ENCODE data around the gene ZSCAN21.
"Not testable (repeated sequence)": the region's sequence is repeated elsewhere in the genome, so short reads cannot be mapped to it uniquely, and the experiment has no call there.

ZSCAN21 gene

DNA sequence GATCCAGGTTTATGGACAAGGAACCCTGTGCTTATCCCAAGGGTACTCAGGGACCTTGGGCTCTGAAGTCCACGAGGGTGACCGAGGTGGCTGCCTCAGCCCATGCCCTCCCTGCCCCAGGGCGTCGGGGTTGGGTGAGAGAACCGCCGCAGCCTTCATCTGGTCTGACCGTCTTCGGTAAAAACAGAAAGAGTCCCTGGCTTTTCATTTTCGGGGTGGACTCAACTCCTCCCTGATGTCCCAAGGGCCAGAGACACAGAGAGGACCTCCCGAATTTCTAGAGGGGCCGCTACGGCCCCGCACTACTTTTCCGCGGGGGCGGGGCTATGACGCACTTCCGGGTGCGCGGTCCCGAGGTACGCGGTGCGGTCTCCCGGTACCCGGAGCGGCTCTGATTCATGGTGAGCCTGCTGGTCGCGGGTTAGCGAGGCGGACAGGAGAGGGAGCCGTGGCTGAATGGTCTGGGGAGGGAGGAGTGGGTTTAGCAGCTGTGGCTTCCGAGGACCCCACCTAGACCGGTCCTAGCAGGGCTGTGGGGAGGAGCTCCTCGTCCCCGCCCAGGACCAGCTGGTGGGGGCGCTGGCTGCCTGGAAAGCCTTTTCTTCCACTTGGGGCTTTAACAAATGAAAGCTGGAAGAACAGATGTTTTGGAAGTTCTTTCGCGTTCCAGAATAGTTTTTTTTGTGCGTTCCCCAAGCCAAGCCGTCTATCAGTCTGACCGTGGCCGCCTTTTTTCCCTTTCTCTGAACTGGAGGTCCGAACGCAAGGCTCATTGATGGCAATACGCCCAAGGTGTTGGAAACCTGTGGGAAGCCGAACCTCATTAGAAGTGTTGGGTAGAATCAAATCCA, at the start of gene ZSCAN21:
Gene ZSCAN21 (plus strand): TSS at position 334 of the 851 bp plus-strand sequence. CDS start 7,233 bp downstream, outside the sequence.
- DNase-seq, result peak; percentile 95

- no peak for DNase-seq
Observed at GRCh38 chr7:100000239-100000638, 49.3 kb upstream of the ZSCAN21 start.

DNA sequence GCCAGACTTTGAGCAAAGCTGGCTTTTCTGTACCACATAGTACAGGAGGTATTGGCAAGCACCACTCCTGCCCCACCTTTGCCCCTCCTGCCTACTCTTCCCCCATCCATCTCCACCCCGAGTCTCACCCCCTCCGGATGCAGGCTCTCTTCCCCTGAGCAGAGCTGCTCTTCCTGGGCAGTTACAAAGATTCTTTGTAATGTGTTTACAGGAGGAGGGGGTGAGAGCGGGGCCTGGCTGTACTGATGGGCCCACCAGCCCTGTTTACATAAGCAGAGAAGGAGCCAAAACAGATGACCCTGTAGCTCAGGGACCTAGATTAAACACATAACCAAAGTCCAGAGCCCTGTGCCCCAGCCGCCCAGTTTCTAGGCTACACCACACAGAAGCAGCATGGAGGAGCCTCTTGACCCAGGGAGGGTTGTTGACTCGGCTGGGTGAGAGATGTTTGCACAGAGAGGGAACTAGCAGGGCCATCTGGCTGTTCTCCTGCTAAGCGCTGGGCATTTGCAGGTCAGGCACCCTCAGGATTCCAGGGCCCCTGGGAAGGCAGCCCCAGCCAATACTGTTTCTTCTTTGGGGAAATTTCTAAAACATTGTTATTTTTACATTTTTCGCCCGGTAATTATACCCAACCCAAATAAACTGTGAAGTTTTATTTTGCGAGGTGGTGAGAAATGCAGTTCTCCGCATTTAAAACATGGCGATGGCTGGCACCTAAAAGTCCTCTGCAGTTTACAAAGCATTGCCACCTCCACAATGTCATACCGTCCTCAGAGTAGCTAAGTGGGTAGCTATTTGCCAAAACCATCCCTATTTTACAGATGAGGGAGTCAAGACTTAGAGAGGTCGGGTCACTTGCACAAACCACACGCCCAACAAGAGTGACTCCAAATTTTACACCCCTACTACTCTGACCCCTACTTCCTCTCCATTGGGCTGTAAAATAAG, 45.6 kb upstream of the ZSCAN21 start:
- DNase-seq, result no peak

DNA sequence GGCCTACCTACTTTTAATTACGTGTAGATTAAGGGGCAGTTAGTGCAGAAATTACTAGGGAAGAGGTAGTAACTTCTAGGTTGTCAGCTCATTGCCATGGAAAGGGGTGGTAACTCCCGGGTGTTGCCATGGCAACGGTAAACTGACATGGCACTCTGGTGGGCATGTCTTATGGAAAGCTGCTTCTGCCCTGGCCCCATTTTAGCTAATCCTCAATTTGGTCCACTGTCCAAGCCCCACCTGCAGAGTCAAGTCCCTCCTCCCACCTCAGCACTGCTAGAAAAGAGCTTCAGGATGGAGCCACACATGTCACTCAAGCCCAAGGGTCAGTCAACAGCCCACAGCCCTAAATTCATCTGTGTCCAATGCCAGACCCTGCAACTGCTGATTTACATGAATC, 41.7 kb upstream of the ZSCAN21 start:
- no peak for DNase-seq

DNA sequence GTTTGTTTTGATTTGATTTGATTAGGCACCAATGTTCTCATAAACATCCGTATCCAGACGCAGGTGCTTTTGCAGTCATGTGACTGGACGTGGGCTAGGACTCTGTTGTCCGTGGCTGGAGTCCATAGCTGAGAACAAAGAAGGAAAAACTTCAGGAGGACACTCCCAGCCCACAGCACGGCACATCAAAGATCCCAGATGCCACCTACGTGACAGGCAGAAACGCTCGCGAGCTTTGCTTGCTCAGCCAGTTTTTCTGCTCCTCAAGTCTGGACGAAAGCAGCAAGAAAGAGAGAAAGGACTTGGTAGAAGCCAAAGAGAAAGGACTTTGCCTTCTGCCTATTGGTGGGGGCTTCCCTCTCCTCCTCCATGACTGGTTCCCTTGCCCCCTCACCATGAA, 41.0 kb upstream of the ZSCAN21 start:
- no peak for DNase-seq

GRCh38 chr7:100009952-100010351, 39.6 kb upstream of the ZSCAN21 start:
- DNase-seq, result not testable (repeated sequence)

- DNase-seq, result no peak
Observed at GRCh38 chr7:100010901-100011300, 38.7 kb upstream of the ZSCAN21 start.

- no peak for DNase-seq
Observed at GRCh38 chr7:100011516-100011915, 38.1 kb upstream of the ZSCAN21 start.

DNA sequence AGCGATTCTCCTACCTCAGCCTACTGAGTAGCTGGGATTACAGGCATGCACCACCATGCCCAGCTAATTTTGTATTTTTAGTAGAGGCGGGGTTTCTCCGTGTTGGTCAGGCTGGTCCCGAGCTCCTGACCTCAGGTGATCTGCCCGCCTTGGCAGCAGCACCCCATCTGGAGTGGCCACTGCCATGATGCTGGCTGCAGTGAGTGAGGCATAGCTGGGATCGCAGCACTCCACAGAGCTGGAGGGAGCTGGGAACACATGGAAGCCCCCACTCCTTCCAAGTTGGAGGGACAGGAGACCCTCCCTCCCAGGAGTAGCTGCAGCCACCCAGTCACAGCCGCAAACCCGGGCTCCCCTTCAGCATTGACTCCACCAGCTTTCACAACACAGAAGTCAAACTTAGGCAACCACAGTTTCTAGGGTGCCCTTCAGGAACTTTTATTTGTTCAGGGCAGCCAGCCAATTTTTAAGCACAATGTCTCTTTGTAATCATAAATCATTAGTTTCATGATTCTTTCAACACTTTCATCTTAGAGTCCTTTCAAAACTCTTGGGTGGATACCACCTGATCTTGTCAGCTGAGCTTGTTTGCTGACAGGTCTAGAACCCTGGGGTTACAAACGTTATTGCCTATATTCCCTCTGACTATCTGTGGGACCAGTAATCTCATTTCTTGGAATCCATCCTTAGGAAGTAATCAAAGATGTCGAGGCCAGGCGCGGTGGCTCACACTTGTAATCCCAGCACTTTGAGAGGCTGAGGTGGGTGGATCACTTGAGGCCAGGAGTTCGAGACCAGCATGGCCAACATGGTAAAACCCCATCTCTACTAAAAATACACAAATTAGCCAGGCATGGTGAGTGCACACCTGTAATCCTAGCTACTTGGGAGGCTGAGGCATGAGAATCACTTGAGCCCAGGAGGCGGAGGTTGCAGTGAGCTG, 36.9 kb upstream of the ZSCAN21 start:
- DNase-seq, result not testable (repeated sequence)

GRCh38 chr7:100013328-100013676, 36.3 kb upstream of the ZSCAN21 start:
- no peak for DNase-seq

- peak; percentile 97 for DNase-seq
Observed at GRCh38 chr7:100015232-100016214, 34.1 kb upstream of the ZSCAN21 start, which contains the start of gene ZKSCAN1. Gene ZKSCAN1 (plus strand): TSS chr7:100015596. CDS start chr7:100023507, 7,911 bp downstream.

- peak; percentile 56 for DNase-seq
Observed at GRCh38 chr7:100016215-100016901, 33.2 kb upstream of the ZSCAN21 start.

DNA sequence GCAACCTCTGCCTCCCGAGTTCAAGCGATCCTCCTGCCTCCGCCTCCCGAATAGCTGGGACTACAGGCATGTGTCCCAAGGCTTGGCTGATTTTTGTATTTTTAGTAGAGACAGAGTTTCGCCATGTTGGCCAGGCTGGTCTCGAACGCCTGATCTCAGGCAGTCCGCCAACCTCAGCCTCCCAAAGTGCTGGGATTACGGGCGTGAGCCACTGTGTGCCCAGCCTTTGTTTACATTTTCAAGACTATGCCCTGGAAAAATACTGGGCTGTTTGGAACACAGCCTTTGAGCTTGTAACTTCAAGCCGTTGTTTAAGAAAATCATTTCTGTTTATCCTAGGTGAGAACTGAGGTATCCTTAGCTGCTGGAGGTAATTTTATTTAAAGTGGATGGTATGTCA, 32.3 kb upstream of the ZSCAN21 start:
- DNase-seq, result no peak

GRCh38 chr7:100017875-100018274, 31.7 kb upstream of the ZSCAN21 start:
- DNase-seq, result no peak

- no peak for DNase-seq
Observed at GRCh38 chr7:100019908-100020307, 29.7 kb upstream of the ZSCAN21 start.

DNA sequence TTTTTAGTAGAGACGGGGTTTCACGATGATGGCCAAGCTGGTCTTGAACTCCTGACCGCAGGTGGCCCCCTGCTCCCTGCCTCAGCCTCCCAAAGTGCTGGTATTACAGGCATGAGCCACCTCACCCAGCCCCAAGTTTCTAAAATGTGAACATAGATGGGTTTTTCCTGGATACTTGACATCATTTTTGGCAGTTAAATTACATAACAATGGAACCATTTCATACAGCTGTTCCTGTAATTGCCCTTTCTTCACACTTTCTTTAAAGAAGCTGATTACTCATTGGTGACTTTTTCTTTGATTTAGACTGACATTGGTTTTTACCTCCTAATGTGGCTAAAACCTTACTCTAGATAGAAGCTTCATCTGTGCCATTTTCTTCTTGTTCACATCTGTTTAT, 28.3 kb upstream of the ZSCAN21 start:
- DNase-seq, result no peak

GRCh38 chr7:100022621-100023020, 27.0 kb upstream of the ZSCAN21 start:
- no peak for DNase-seq

DNA sequence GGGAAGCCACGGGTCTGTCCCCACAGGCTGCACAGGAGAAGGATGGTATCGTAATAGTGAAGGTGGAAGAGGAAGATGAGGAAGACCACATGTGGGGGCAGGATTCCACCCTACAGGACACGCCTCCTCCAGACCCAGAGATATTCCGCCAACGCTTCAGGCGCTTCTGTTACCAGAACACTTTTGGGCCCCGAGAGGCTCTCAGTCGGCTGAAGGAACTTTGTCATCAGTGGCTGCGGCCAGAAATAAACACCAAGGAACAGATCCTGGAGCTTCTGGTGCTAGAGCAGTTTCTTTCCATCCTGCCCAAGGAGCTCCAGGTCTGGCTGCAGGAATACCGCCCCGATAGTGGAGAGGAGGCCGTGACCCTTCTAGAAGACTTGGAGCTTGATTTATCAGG, 26.0 kb upstream of the ZSCAN21 start:
- no peak for DNase-seq

DNA sequence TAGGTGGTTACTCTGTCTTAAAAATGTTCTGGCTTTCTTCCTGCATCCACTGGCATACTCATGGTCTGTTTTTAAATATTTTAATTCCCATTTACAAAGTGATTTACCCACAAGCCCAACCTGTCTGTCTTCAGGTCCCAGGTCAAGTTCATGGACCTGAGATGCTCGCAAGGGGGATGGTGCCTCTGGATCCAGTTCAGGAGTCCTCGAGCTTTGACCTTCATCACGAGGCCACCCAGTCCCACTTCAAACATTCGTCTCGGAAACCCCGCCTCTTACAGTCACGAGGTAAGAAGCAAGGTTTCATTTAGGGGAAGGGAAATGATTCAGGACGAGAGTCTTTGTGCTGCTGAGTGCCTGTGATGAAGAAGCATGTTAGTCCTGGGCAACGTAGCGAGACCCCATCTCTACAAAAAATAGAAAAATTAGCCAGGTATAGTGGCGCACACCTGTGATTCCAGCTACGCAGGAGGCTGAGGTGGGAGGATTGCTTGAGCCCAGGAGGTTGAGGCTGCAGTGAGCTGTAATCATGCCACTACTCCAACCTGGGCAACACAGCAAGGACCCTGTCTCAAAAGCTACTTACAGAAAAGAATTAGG, 25.5 kb upstream of the ZSCAN21 start:
- no peak for DNase-seq

DNA sequence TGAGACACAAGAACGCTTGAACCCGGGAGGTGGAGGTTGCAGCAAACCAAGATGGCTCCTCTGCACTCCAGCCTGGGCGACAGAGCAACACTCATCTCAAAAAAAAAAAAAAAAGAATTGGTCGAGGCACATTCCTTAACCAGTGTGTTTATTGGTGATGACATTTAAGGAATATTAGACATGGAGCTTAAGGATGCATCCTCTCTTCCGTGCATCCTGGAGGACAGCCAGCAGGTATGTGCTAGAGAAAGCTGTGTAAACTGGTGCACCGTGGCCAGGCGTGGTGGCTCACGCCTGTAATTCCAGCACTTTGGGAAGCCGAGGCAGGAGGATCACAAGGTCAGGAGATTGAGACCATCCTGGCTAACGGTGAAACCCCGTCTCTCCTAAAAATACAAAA, 22.4 kb upstream of the ZSCAN21 start:
- no peak for DNase-seq
